ENCODE measurements around the gene DLX3.

DNA sequence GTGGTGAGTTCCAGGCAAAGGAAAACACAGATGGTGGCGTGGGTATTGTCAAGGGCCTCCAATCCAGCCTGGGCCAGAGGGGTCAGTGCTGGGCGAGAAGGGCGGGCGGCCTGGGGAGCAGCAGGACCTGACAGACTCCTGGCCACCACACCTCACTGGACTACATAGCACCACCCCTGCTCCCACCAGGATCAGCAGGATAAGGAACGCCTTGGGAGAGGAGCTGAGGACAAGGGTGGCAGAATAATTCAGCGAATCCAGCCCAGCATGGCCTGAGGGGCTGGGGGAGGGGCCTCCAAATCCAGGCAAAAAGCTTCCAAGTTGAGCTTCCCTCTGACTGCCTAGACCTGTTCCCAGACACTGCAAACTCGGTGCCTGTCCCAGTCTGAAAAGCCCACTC lies 19.5 kb downstream of the DLX3 start:
- TF ChIP-seq ZFP30 (CRISPR knock-in tag; IDR thresholded peaks at IDR 0.05) (no peak), PPARA (CRISPR knock-in tag; IDR thresholded peaks at IDR 0.05; ENCODE audit: borderline replicate concordance) (no peak), CSDC2 (CRISPR knock-in tag; IDR thresholded peaks at IDR 0.05) (no peak)
